WTC11 (cell line): ENCODE measurements around the gene ARL6IP5. TPM values are rescaled to one million over a fixed set of nuclear protein-coding genes. Genes with fewer than 3 reads are reported as not detected.

Source experiments
- ATAC-seq: fragments of 200-7000 bp; cut with Tn5 transposase; 2 replicates; pipeline ENCODE4 v1.10.0; 2021; ENCODE audit warnings: mild to moderate bottlenecking, moderate library complexity
- CTCF ChIA-PET: fragments of 300-600 bp; sonication (Branson Sonifier 250); formaldehyde crosslinking; loops from one replicate; lab custom pipeline; 2021; ENCODE audit warnings: antibody characterized with exemption; lab: Charles Lee
- POLR2A ChIA-PET: fragments of 350-600 bp; sonication (Branson Sonifier 250); formaldehyde crosslinking; loops from one replicate; lab custom pipeline; 2021; ENCODE audit warnings: antibody characterized with exemption; lab: Charles Lee
- DNase-seq: peaks from one replicate; pipeline ENCODE4 v3.0.0; 2021; ENCODE audit warnings: low spot score
- H3K27ac Mint-ChIP-seq: 2 replicates; pipeline ENCODE4 v1.8.0; 2021; ENCODE audit warnings: mixed read lengths
- H3K27me3 Mint-ChIP-seq: 2 replicates; pipeline ENCODE4 v1.8.0; 2021; ENCODE audit warnings: low read depth, mild to moderate bottlenecking, moderate library complexity, mixed read lengths
- H3K36me3 Mint-ChIP-seq: 2 replicates; pipeline ENCODE4 v1.8.0; 2021; ENCODE audit warnings: mixed read lengths
- H3K4me1 Mint-ChIP-seq: 2 replicates; pipeline ENCODE4 v1.8.0; 2022; ENCODE audit warnings: mixed read lengths
- H3K4me3 Mint-ChIP-seq: 2 replicates; pipeline ENCODE4 v1.8.0; 2021; ENCODE audit warnings: mild to moderate bottlenecking, moderate library complexity, mixed read lengths
- H3K9me3 Mint-ChIP-seq: 2 replicates; pipeline ENCODE4 v1.8.0; 2021; ENCODE audit warnings: mixed read lengths
- ATF1 ChIP-seq: sonication (generic); formaldehyde crosslinking; IDR thresholded peaks from 2 replicates; pipeline ENCODE4 v1.8.1; 2023; ENCODE audit warnings: mild to moderate bottlenecking, moderate library complexity, missing genetic modification reagents
- CBFB ChIP-seq: sonication (generic); formaldehyde crosslinking; IDR thresholded peaks from 2 replicates; pipeline ENCODE4 v1.8.1; 2022; ENCODE audit warnings: mild to moderate bottlenecking, low read depth, missing genetic modification reagents
- CREB1 ChIP-seq: sonication (generic); formaldehyde crosslinking; IDR thresholded peaks from 2 replicates; pipeline ENCODE4 v1.8.0; 2023; ENCODE audit warnings: mild to moderate bottlenecking, missing genetic modification reagents
- CREM ChIP-seq: sonication (generic); formaldehyde crosslinking; IDR thresholded peaks from 2 replicates; pipeline ENCODE4 v1.8.1; 2022; ENCODE audit warnings: mild to moderate bottlenecking, missing genetic modification reagents, moderate library complexity
- ERG ChIP-seq: fragments of 250-450 bp; sonication (Bioruptor Pico); IDR thresholded peaks from 2 replicates; pipeline ENCODE4 v1.8.0; 2021; ENCODE audit warnings: mild to moderate bottlenecking
- ETV6 ChIP-seq: sonication (generic); formaldehyde crosslinking; IDR thresholded peaks from 2 replicates; pipeline ENCODE4 v1.8.1; 2022; ENCODE audit warnings: mild to moderate bottlenecking, missing genetic modification reagents
- FOXJ3 ChIP-seq: sonication (generic); formaldehyde crosslinking; IDR thresholded peaks from 2 replicates; pipeline ENCODE4 v1.9.0; 2021; ENCODE audit warnings: missing genetic modification reagents, mild to moderate bottlenecking, borderline replicate concordance
- GRHL2 ChIP-seq: fragments of 250-450 bp; sonication (Bioruptor Pico); IDR thresholded peaks from 2 replicates; pipeline ENCODE4 v1.8.0; 2022; ENCODE audit warnings: mild to moderate bottlenecking, moderate library complexity; ENCODE audit not compliant: insufficient replicate concordance, severe bottlenecking
- JAZF1 ChIP-seq: fragments of 250-450 bp; sonication (Bioruptor Pico); IDR thresholded peaks from 2 replicates; pipeline ENCODE4 v1.9.0; 2021; ENCODE audit warnings: moderate library complexity, mild to moderate bottlenecking, inconsistent platforms
- KAT7 ChIP-seq: sonication (generic); formaldehyde crosslinking; IDR thresholded peaks from 2 replicates; pipeline ENCODE4 v1.8.1; 2023; ENCODE audit warnings: missing genetic modification reagents, mild to moderate bottlenecking, borderline replicate concordance
- MXD4 ChIP-seq: fragments of 250-450 bp; sonication (Bioruptor Pico); IDR thresholded peaks from 2 replicates; pipeline ENCODE4 v1.8.0; 2021; ENCODE audit warnings: mild to moderate bottlenecking, moderate library complexity, borderline replicate concordance
- MYBL2 ChIP-seq: sonication (generic); formaldehyde crosslinking; IDR thresholded peaks from 2 replicates; pipeline ENCODE4 v1.8.1; 2023; ENCODE audit warnings: mild to moderate bottlenecking, moderate library complexity, missing genetic modification reagents
- OVOL2 ChIP-seq: fragments of 250-450 bp; sonication (Bioruptor Pico); IDR thresholded peaks from 2 replicates; pipeline ENCODE4 v1.9.0; 2021; ENCODE audit warnings: mild to moderate bottlenecking, borderline replicate concordance
- SMAD4 ChIP-seq: sonication (generic); formaldehyde crosslinking; IDR thresholded peaks from 2 replicates; pipeline ENCODE4 v1.8.0; 2022; ENCODE audit warnings: mild to moderate bottlenecking, missing genetic modification reagents
- SOX15 ChIP-seq: fragments of 250-450 bp; sonication (Bioruptor Pico); IDR thresholded peaks from 2 replicates; pipeline ENCODE4 v1.9.0; 2021; ENCODE audit warnings: mild to moderate bottlenecking
- SP1 ChIP-seq: sonication (generic); formaldehyde crosslinking; conservative IDR thresholded peaks from 2 replicates; pipeline ENCODE4 v1.8.1; 2022; ENCODE audit warnings: missing genetic modification reagents
- ZBTB21 ChIP-seq: sonication (generic); formaldehyde crosslinking; IDR thresholded peaks from 2 replicates; pipeline ENCODE4 v1.8.1; 2023; ENCODE audit warnings: mild to moderate bottlenecking, missing genetic modification reagents, borderline replicate concordance
- ZNF219 ChIP-seq: sonication (generic); formaldehyde crosslinking; IDR thresholded peaks from 2 replicates; pipeline ENCODE4 v1.8.0; 2023; ENCODE audit warnings: missing genetic modification reagents, mild to moderate bottlenecking, borderline replicate concordance
- ZNF423 ChIP-seq: fragments of 250-450 bp; sonication (Bioruptor Pico); IDR thresholded peaks from 2 replicates; pipeline ENCODE4 v2.1.2; 2022; ENCODE audit warnings: mild to moderate bottlenecking, moderate library complexity
- ZNF425 ChIP-seq: fragments of 250-450 bp; sonication (Bioruptor Pico); conservative IDR thresholded peaks from 2 replicates; pipeline ENCODE4 v1.9.0; 2021; ENCODE audit warnings: mild to moderate bottlenecking
- ZNF671 ChIP-seq: fragments of 250-450 bp; sonication (Bioruptor Pico); IDR thresholded peaks from 2 replicates; pipeline ENCODE4 v1.8.0; 2021; ENCODE audit warnings: mild to moderate bottlenecking
- total RNA-seq: library from RNA; stranded (reverse); gene quantifications from 3 replicates; pipeline ENCODE4 v1.2.3, GENCODE V29; 2021
- TF ChIP-seq, protein P1 (sequence below): sonication (generic); formaldehyde crosslinking; IDR thresholded peaks from 2 replicates; pipeline ENCODE4 v1.8.0; 2022; ENCODE audit warnings: mild to moderate bottlenecking, missing genetic modification reagents
- TF ChIP-seq, protein P2 (sequence below): sonication (generic); formaldehyde crosslinking; IDR thresholded peaks from 2 replicates; pipeline ENCODE4 v1.8.1; 2022; ENCODE audit warnings: missing genetic modification reagents, borderline replicate concordance
- TF ChIP-seq, protein P3 (sequence below): sonication (generic); formaldehyde crosslinking; IDR thresholded peaks from 2 replicates; pipeline ENCODE4 v1.8.1; 2023; ENCODE audit warnings: mild to moderate bottlenecking, moderate library complexity, missing genetic modification reagents
- TF ChIP-seq, protein P4 (sequence below): fragments of 250-450 bp; sonication (Bioruptor Pico); IDR thresholded peaks from 2 replicates; pipeline ENCODE4 v1.9.0; 2021; ENCODE audit warnings: moderate library complexity, mild to moderate bottlenecking, inconsistent platforms, borderline replicate concordance

ARL6IP5 gene
- total RNA-seq, 1 experiment from 2014 or later, result 28.4 TPM

- H3K4me3 Mint-ChIP-seq, result no peak overlapping the region
- ATAC-seq (no peak), DNase-seq (no peak)
- no peaks in the 10 kb centered on the region; the same call in 1 of the 2 replicates for H3K36me3 Mint-ChIP-seq
- ChIA-PET POLR2A (interaction anchor here (1.4 kb wide), 1 partner anchor 30 kb away, joined by 3 read pairs; the partner anchor contains the start of gene TMF1), CTCF (no interaction called here)
- no peaks in the 10 kb centered on the region for H3K9me3 Mint-ChIP-seq
- H3K4me1 Mint-ChIP-seq, result peaks cover 50% of the 10 kb centered on the region
- H3K27ac Mint-ChIP-seq, result no peak overlapping the region
- TF ChIP-seq GRHL2 (CRISPR knock-in tag), result no peak
- no peak for TF ChIP-seq ATF1
- TF ChIP-seq, protein P1, sequence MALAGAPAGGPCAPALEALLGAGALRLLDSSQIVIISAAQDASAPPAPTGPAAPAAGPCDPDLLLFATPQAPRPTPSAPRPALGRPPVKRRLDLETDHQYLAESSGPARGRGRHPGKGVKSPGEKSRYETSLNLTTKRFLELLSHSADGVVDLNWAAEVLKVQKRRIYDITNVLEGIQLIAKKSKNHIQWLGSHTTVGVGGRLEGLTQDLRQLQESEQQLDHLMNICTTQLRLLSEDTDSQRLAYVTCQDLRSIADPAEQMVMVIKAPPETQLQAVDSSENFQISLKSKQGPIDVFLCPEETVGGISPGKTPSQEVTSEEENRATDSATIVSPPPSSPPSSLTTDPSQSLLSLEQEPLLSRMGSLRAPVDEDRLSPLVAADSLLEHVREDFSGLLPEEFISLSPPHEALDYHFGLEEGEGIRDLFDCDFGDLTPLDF (CRISPR knock-in tag), result no peak
- no peak for TF ChIP-seq ZNF219 (CRISPR knock-in tag)
- no peak for TF ChIP-seq ETV6 (CRISPR knock-in tag)
- no peak for TF ChIP-seq MXD4
- TF ChIP-seq ZBTB21 (CRISPR knock-in tag), result no peak
- TF ChIP-seq ZNF671 (CRISPR knock-in tag), result no peak
- TF ChIP-seq, protein P2, sequence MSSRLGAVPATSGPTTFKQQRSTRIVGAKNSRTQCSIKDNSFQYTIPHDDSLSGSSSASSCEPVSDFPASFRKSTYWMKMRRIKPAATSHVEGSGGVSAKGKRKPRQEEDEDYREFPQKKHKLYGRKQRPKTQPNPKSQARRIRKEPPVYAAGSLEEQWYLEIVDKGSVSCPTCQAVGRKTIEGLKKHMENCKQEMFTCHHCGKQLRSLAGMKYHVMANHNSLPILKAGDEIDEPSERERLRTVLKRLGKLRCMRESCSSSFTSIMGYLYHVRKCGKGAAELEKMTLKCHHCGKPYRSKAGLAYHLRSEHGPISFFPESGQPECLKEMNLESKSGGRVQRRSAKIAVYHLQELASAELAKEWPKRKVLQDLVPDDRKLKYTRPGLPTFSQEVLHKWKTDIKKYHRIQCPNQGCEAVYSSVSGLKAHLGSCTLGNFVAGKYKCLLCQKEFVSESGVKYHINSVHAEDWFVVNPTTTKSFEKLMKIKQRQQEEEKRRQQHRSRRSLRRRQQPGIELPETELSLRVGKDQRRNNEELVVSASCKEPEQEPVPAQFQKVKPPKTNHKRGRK, result no peak
- no peaks in the 10 kb centered on the region for H3K27me3 Mint-ChIP-seq
Observed at GRCh38 chr3:69082805-69083204, 1.9 kb upstream of the ARL6IP5 start.

DNA sequence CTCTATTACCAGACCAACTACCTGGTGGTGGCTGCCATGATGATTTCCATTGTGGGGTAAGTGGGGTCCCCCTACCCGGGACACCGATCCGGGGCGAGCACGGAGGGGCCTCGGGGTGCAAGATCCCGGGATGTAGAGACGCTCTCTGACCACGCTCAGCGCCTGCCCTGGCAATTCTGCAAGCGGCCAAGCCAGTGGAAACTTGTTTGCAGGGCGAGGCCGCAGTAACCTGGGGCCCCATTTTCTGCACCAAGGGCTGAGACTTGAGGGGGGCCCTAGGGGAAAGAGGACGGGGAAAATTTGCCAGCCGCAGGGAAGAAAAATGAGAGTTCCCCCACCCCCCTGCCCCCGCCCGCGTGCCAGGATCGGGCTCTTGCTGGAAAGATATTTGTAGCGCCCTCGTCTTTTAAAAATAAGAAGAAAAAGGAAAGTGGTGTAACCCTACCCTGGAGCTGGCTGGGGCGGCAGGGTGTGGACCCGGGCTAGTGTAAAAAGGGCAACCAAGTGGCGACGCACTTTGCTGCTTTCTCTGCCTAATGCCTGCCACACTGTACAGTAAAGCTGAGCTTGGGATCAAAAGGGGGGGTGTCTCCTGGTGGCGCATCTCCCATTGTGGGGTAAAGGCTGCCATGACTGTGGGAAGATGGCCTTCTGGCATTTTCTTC, 563 bp downstream of the ARL6IP5 start:
- H3K27me3 Mint-ChIP-seq, result no peaks in the 10 kb centered on the region
- peaks cover 61% of the 10 kb centered on the region for H3K4me1 Mint-ChIP-seq
- ATAC-seq (peak; percentile 6), DNase-seq (no peak)
- ChIA-PET POLR2A (no interaction called here), CTCF (interaction anchor here (0.6 to 1.6 kb wide), 3 partner anchors 33 to 338 kb away, joined by 3 read pairs; no protein-coding TSS in a partner anchor)
- H3K9me3 Mint-ChIP-seq, result no peaks in the 10 kb centered on the region
- H3K36me3 Mint-ChIP-seq, result no peaks in the 10 kb centered on the region
- H3K4me3 Mint-ChIP-seq, result peak overlapping the region; percentile 92
- no peak overlapping the region for H3K27ac Mint-ChIP-seq
- TF ChIP-seq JAZF1 (no peak), ZNF425 (CRISPR knock-in tag) (no peak), ZNF671 (CRISPR knock-in tag) (no peak), ZNF423 (CRISPR knock-in tag) (no peak), MYBL2 (CRISPR knock-in tag) (no peak), SMAD4 (CRISPR knock-in tag) (no peak), CREB1 (CRISPR knock-in tag) (no peak), CBFB (CRISPR knock-in tag) (no peak), SP1 (CRISPR knock-in tag) (no peak), ERG (CRISPR knock-in tag) (no peak), OVOL2 (CRISPR knock-in tag) (no peak), FOXJ3 (no peak), KAT7 (CRISPR knock-in tag) (no peak), SOX15 (no peak), CREM (CRISPR knock-in tag) (0 out of 2 replicates have a peak, but pooled peaks have one; percentile 18)
- TF ChIP-seq, protein P3, sequence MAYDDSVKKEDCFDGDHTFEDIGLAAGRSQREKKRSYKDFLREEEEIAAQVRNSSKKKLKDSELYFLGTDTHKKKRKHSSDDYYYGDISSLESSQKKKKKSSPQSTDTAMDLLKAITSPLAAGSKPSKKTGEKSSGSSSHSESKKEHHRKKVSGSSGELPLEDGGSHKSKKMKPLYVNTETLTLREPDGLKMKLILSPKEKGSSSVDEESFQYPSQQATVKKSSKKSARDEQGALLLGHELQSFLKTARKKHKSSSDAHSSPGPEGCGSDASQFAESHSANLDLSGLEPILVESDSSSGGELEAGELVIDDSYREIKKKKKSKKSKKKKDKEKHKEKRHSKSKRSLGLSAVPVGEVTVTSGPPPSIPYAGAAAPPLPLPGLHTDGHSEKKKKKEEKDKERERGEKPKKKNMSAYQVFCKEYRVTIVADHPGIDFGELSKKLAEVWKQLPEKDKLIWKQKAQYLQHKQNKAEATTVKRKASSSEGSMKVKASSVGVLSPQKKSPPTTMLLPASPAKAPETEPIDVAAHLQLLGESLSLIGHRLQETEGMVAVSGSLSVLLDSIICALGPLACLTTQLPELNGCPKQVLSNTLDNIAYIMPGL (CRISPR knock-in tag), result peak; percentile 49; the same call in 1 of the 2 replicates
- TF ChIP-seq, protein P2, result no peak
- TF ChIP-seq, protein P4, sequence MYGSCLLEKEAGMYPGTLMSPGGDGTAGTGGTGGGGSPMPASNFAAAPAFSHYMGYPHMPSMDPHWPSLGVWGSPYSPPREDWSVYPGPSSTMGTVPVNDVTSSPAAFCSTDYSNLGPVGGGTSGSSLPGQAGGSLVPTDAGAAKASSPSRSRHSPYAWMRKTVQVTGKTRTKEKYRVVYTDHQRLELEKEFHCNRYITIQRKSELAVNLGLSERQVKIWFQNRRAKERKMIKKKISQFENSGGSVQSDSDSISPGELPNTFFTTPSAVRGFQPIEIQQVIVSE (CRISPR knock-in tag), result no peak
